HG02884 (cell line): ENCODE measurements around the gene TNS3.

Experiments used
- ATAC-seq: cut with Tn5 transposase; IDR thresholded peaks from one replicate; pipeline ENCODE4 v1.9.1; 2021; ENCODE audit warnings: mild to moderate bottlenecking, moderate library complexity; ENCODE audit not compliant: unreplicated experiment

The TNS3 gene

DNA sequence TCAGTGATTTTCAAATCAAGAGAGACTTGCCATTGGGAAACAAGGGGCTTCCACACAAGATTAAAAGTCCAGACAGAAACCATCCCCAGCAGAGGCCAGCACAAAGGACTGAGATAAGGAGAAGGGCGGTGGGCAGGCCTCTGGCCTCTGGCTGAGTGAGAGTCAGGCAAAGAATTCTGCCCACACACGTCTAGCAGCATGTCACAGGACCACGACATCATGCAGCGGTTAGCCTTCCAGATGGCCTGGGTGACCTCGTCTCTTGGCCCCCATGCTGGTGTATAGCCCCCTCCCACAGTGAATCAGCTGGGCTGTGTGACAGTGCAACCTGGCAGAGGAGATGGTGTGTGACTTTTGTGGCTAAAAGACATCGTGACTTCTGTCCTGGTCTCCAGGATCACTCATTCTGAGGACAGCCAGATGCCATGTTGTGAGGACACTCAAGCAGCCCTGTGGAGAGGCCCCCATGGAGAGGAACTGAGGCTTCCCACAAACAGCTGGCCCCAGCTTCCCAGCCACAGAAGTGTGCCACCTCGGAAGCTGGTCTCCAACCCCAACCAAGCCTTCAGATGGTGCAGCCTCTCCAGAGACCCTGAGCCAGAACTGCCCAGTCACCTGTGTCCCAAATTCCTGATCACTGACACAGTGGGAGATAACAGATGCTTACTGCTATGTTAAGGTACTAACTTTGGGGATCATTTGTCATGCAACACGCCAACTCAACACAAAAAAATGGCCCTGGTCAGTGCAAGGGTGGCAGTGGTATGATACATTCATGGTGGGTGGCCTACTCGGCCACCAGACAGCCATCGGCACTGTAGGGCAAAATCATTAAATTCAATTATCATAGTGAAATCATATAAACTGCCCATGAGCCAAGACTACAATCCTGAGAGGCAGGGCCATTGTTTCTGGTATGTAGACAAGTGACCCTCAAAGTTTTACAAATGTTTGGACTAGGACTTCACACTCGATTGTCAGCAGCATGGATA, 73.2 kb downstream of the TNS3 start:
- ATAC-seq: no peak

DNA sequence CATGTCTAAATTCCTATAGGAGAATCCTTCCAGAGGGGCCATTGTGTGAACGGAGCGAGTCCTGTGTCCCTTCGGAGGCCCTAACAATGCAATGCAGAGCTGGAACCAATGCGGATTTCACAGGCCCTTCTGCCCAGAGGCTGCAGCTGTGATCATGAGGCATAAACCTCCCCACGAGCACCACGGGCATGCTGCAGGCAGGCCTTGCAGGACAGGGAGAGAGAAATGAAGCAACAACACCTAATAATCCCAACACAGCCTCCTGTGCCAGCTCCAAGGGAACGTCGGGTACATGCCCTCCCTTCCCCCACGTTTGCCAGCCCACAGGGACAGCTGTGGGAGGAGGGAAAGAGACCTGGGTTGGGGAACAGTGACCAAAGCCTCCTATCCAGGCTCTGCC, 74.4 kb downstream of the TNS3 start:
- no peak for ATAC-seq

DNA sequence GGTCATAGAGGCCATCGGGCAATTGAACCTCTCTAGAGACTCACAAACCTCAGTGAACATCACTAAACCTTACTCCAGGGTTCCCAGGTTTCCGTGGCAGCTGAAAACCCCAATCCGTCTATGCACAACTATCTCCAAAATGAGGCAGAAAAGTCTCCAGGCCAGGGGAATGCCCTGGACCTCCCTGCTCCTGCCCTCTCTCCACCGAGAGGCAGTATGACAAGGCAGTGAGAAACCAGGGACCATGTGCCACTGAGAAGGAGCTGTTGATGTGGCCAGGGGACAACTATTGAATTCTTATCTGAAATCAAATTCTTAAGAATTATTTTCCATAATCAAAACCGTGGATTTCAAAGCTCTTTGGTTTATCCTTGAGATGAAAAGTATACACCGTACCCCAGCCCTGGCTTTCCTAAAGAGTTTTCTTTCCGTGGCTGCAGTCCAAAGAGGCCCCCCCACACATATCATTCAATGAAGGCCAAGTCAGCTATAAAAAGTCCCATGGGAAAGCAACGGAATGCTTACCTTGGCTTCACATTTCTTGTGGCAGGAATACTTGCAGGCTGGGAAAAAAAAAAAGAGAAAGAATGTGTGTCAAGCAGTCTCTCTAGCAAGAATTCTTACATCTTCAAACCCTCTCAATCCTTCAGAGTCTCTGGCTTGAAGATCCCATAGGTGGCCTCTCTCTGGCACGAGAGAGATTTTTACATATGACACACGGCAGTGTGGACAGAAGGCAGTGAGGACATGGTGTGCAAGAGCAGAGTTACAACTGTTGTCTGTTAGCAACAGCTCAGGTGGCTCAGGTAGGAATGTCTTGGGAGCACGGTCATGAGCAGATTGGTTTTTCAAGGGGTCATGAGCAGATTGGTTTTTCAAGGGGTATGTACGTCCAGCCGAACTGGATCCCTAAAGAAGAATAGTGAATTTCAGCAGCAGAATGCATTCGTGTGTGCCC, 75.2 kb downstream of the TNS3 start:
- ATAC-seq: no peak

DNA sequence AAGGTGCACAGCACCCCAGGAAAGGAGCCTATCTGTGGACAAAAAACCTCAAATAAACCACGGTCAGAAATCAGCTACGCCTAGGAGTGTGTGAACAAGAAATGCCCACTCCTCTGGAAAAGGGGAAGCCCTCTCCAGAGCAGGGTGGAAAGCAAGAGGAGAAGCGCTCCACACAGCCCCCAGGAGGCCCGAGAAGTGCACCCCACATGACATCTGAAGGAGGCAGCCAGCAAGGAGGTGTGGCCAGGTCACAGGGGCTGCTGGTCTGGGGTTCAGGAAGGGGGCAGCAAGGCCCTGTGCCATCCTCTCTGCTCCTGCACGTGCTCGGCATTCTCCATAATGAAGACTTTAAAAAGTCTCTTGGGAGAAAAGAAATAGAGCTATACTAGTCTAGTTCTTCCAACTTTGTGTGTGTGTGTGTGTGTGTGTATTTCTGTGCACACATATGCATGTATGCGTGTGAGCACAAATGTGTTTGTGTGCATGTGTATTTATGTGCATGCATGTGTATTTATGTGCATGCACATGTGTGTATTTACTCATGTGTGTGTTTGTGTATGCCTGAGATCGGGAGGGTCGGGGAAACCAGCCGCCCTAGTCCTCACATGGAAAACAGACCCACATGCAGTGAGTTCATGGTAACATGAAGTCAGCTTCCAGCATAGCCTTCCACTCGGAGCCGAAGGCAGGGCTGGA, 76.5 kb downstream of the TNS3 start:
- no peak for ATAC-seq

DNA sequence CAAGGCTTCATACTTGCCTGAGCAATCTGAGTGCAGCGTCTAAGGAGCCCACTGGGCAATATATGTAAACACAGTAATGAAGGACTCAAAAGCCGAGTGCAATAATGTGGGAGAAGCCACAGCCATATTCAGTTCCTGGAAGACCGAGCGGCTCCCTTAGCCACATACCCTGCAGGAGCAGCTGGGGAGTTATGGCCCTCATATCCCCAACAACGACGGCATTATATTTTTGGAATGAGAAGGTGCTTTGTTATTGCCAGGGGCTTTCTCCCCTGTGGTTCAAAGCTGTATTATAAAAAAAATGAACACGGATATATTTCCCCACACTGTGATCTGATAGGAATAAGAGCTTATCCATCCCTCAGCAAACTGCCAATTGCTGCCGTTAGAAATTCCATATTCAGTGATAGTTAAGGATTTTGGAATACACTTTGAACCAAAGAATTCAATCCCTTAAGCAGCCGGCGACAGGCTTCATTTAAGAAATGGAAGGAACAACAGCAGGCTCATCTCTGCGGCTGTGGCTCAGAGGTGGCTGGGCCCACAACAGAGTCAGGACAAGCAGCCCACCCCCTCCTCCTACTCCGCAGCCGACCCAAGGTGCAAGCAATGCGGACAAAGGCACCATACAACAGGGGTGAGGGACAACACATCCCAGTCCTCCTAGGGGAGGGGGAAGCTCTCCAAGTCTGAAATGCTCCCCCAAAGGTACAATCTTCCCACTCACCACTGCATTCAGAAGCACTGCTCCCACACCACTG, 77.2 kb downstream of the TNS3 start:
- no peak for ATAC-seq

DNA sequence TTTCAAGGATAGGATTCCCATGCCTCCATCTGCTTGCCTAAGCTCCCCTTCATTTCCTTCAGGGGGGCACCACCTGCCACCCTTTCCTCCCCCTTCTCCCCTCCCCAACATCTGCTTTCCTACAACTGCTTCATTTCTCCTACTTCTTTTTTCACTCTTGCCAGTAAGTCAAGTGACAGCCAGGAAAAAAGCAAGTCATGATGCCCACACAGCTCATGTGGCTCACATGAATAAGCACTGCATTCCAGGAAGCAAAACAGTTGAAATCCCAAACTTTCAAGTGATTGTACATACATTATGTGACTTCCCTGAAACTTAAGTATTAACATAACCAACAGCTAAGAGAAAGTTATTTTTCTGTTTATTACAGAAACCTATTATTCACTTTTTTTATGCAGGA, 78.6 kb downstream of the TNS3 start:
- no peak for ATAC-seq

DNA sequence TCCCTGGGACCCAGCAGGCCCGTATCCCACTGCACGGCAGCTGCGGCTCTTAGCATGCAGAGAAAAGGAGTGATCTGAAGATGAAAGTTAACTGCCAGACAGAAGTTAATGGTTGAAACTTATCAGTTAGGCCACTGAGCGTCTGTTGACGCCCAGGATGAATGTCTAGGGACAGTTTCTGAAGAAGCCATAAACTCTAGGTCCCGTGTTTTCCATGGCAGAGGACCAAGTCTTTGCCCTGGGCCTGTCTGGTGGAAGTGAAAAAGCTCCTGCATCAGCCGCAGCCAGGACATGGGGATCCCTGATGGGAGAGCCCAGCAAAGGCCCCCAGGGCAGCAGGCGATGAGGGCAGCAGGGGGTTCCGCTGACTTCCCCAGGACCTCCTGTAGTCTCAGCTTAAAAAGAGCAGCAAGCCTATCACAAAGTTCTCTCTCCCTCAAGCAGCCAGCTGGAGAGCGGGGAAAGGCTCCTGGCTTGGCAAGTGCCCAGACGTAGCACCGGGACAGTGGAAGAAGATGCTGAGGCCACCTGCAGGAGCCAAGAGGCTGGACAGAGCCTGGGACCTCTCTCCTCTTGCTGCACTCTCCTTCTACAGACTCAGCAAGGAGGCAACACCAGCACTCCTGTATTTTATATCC, 79.6 kb downstream of the TNS3 start:
- no peak for ATAC-seq

DNA sequence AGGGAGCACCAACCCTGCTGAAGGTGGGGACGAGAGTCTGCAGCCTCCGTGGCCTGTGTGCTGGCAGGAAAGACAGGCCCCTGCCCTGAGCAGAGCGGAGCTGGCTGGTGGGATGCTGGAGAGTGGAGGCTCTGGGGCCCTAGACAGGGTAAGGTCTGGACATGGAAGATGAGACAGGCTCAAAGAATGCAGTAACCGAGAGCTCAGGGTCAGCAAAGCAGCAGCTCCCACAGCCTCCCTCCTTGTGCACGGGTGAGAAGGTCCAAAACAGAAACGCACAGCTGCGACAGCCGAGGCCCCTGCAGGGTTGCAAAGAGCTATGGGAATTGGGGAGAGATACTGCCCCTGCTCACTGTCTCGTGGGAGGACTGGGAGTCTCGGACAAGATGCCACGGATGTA, 80.5 kb downstream of the TNS3 start:
- no peak for ATAC-seq

DNA sequence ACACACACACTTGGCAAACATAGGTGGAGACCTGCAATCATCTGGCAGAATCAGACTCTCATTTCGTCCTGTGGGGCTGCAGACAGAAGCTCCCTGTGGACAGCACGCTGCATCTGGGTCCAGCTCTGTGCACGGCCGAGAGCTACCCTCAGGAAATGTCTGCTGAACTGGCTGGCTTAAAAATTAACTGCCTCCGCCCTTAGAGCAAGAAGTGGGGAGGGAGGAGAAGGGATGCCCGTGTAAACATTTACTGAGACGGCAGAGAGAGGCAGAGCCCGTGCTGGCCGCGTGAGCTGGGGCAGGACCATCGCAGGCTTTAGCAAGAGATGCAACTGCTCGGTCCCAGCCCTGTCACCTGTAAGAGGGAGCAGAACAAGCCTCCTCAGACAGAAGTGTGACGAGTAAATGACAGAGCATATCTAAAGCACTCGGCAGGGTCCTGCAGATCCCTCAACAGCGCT, 81.8 kb downstream of the TNS3 start:
- ATAC-seq: no peak

DNA sequence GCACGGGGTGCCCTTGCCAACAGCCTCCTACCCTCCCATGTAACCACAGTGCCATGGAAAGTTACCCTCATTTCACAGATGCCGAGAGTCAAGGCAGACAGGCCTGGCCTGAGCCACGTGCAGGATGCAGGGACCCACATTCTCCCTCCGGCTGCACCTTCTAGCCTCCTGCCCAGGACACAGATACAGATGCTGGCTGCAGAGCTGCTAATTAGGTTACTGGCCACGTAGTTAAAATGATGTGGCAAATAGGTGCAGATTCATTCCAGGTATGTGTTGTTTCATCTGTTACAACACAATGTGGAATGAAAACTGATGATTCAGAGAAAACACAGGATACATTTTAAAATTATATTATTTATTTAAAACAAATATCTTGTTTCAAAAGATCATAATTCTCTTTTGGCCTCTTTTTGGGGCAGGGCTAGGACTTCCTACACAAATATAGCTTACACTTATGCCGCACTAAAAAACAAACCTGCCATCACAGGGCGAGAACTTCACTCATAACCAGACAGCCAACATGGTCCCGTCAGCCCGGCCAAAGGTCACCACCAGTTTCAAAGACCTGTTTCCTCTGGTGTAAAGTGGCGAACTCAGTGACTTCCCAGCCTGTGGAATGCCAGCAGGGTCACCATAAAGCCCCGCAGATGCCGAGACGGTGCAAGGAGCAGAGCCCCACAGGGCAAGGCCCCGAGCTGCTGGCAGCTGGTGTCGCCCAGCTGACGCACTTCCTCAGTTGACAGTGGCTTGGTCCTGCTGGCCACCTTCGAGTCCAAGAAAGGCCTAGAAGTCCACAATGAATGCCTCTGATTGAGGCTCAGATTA, 83.5 kb downstream of the TNS3 start:
- ATAC-seq: no peak

DNA sequence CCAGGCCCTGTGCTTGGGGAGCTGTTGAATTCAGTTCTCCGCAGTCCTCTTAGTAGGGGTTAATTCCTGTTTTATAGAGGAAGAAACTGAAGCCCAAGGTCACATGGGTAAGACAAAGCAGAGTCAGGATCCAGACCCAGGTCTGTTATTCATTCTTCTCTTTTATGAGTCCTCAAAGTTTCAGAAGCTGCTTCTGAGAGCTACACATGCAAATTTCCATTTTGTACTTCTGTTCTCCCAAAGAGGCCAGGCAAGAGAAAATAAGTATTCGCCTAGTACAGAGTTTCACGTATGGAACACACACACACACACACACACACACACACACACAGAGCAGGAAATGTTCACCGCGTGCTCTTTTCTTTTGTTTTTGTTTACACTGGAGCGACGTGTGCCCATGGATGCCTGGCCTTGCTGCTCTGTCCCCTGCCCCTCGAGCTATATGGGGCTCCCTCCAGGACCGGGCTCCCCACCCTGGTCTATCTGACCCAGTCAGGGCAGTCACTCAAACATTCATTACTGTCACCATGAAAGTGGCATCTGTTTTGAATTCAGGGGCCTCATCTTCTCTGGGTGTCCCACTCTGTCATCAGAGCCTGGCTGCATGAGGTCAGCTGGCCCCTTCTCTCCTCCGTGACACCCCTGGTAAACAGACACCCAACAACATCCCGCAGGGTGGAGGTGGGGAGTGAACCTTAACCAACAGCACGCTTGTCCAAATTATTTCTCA, 84.4 kb downstream of the TNS3 start:
- peak; percentile 93 for ATAC-seq

DNA sequence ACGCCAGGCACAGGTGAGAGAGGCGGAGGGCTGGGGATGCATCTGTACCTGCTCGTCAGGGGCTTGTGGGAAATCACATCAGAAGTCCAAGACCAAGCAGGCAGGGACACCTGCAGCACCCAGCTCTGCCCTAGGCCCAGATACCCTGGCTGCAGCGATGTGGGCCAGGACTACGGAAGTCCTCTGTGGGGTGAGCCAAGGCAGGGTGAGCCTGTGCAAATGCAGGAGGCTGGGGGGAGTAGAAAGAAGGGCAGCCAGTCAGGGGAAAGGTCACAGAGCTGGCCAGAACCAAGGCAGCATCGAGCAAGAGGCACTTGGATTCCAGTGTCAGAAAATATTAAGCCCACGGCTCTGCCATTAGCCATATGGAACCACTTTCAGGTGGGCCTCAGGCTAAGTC, 85.2 kb downstream of the TNS3 start:
- ATAC-seq: no peak

DNA sequence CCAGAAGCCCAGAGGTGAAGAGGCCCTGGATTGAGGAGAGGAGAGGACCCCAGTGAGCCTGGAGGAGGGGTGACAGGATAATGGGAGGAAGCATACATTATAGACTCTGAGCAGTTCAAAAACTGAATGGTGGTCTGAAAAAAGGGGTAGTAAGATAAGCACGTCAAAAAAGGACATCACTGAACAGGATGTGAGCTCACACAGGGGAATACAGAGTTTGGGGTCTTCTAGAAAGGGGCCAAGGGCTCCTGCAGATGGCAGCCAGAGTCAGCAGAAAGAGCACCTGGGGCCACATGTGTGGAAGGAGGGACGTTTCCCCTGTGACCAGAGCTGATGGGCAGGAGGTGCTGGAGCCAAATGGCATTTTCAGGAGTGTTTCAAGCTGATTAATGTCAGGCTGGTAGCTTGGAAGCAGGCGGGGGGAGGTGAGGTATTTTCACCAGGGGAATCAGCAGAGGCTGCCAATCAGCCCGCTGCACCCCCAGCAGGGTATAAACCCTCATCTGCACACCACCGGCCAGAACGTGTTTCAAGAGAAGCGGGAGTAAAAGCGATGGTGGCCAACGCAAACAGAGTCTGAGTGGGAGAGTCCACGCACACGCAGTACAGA, 85.8 kb downstream of the TNS3 start:
- ATAC-seq: no peak

DNA sequence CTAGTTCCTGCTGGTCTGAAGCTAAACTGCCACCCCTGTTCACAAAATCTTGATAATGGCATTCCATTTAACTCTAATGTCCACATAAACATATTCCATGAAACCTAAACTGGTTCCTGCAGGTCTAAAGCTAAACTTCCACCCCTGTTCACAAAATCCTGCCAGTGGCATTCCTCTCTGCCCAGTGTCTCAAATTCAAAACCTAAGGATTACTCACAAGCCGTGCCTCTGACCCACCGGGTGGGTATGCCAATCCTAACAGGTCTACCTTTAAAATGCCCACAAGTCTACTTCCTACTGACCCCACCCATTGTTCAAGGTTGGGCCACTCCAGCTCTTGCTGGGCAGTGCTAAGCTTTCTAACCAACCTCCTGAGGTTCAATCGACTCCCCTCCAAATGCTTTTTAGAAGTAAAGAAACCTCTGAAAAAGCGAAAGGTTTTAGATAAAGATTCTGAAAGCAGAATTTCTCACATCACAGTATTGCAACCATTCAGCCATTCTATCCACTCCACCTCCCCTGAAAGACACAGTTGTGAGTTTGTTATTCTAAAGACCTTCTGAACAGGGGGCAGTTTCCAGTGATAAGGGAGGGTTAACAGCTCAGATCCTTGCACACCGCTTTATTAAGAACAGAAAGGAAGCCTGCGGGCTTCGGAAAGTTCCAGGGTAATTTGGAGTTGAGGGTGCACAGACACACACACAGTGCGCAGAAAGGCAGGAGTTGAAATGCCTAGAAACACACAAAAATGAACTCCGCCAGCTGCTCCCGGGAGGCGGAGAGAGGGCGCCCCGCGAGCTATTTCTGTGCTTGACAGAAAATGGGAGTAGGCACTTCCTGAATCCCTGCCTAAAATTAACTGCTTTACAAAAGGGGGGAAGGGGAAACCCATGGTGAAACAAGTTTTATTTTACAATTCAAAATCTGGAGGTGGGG, 87.7 kb downstream of the TNS3 start:
- ATAC-seq: no peak

DNA sequence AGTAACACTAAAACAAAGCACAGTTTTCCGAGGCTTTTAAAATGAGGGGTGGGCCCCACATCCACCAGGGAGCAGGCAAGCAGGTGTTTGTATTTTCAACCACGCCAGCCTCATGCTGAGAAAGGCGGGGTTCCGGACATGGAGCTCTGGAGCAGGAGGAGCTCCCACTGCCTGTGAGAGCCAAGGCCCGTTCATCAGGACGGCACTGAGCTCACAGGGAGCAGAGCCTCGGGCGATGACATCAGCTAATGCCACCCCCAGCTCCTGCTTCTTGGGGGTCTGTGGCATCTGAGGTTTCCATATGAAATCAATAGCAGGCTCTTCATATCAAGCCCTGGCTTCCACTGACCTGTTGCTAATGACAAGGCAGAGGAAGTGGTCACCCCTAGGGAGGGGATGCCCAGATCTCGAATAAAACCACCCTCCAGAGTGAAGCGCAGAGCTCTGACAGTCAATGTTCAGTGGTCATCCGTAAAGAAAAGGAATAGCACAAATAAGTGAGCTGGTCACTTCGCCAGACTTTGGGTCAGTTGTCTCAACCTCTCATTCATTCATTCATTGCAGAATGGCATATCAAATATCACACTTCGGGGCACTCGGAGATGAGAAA, 89.1 kb downstream of the TNS3 start:
- no peak for ATAC-seq
